H1 (cell line): ENCODE measurements around the gene CHD3. TPM values are rescaled to one million over a fixed set of nuclear protein-coding genes. Genes with fewer than 3 reads are reported as not detected.
A peak's percentile ranks its signal among the peaks of the same experiment; 100 is the strongest.

Experiments
- CTCF ChIA-PET: fragments of 300-600 bp; sonication (Branson Sonifier 250); formaldehyde crosslinking; loops from one replicate; lab custom pipeline; 2021; ENCODE audit not compliant: partially characterized antibody; lab: Charles Lee
- POLR2A ChIA-PET: fragments of 300-600 bp; sonication (Branson Sonifier 250); formaldehyde crosslinking; loops from one replicate; lab custom pipeline; 2021; ENCODE audit warnings: inconsistent platforms; ENCODE audit not compliant: partially characterized antibody; lab: Charles Lee
- DNase-seq, 2 experiments: peaks; one replicate each; pipeline versions ENCODE4 v3.0.0 to v3.0.0-alpha.2; 2010 to 2022; ENCODE audit warnings: low spot score in 2 of 2, low read depth in 1 of 2, mixed read lengths in 1 of 2
- FAIRE-seq: peaks from 2 replicates; lab custom pipeline; 2011; peaks lifted over from hg19 to GRCh38; lab: Jason Lieb, UNC
- H2AFZ ChIP-seq: 2 replicates; pipeline ENCODE4 v1.8.1; 2012; ENCODE audit warnings: low read length, inconsistent platforms
- H2AK5ac ChIP-seq: 2 replicates; pipeline ENCODE4 v1.6.1; 2013; ENCODE audit warnings: low read depth, low read length
- H2BK120ac ChIP-seq: replicated peaks from 2 replicates; pipeline ENCODE3; 2013; ENCODE audit warnings: low read depth, low read length, inconsistent platforms
- H2BK12ac ChIP-seq: 2 replicates; pipeline ENCODE4 v1.6.1; 2013; ENCODE audit warnings: low read depth, low read length
- H2BK15ac ChIP-seq: 2 replicates; pipeline ENCODE4 v1.6.1; 2013; ENCODE audit warnings: low read length
- H2BK20ac ChIP-seq: 2 replicates; pipeline ENCODE4 v1.6.1; 2013; ENCODE audit warnings: low read length
- H2BK5ac ChIP-seq: 2 replicates; pipeline ENCODE4 v1.6.1; 2013; ENCODE audit warnings: low read depth, low read length
- H3K14ac ChIP-seq: 2 replicates; pipeline ENCODE4 v1.6.1; 2013; ENCODE audit warnings: inconsistent platforms; ENCODE audit not compliant: insufficient read length
- H3K18ac ChIP-seq: 2 replicates; pipeline ENCODE4 v1.6.1; 2013; ENCODE audit warnings: low read length; ENCODE audit errors: extremely low read depth
- H3K23ac ChIP-seq: 2 replicates; pipeline ENCODE4 v1.6.1; 2013; ENCODE audit warnings: inconsistent platforms; ENCODE audit not compliant: insufficient read length
- H3K23me2 ChIP-seq: 2 replicates; pipeline ENCODE4 v1.6.1; 2013; ENCODE audit warnings: low read depth, low read length
- H3K27ac ChIP-seq: 2 replicates; pipeline ENCODE4 v1.6.1; 2011; ENCODE audit warnings: low read depth, low read length, inconsistent platforms
- H3K27me3 ChIP-seq, 4 experiments: replicated peaks in 1 of 4; 1 replicate in 1 of 4; 2 replicates in 3 of 4; pipeline versions ENCODE4 v1.6.1 to v1.8.1; 2011 to 2013; ENCODE audit warnings: low read length in 3 of 4, mild to moderate bottlenecking in 3 of 4, inconsistent platforms in 2 of 4, mixed read lengths in 2 of 4, moderate library complexity in 1 of 4; ENCODE audit not compliant: control insufficient read depth in 3 of 4, insufficient read depth in 3 of 4; ENCODE audit errors: extremely low read depth in 1 of 4
- H3K36me3 ChIP-seq, 4 experiments: 2 replicates each; pipeline versions ENCODE4 v1.6.1 to v1.8.1; 2011 to 2013; ENCODE audit warnings: mild to moderate bottlenecking in 4 of 4, low read length in 3 of 4, moderate library complexity in 2 of 4, control low read depth in 1 of 4, inconsistent platforms in 1 of 4; ENCODE audit not compliant: insufficient read depth in 4 of 4, control insufficient read depth in 2 of 4
- H3K4ac ChIP-seq: replicated peaks from 2 replicates; pipeline ENCODE3; 2013; ENCODE audit warnings: low read length, low read depth, mixed read lengths, inconsistent platforms; ENCODE audit not compliant: insufficient read length
- H3K4me1 ChIP-seq, 4 experiments: replicated peaks in 1 of 4; 1 replicate in 1 of 4; 2 replicates in 3 of 4; pipeline versions ENCODE4 v1.6.1 to v1.8.1; 2011 to 2013; ENCODE audit warnings: low read length in 3 of 4, inconsistent platforms in 2 of 4, mixed read lengths in 1 of 4; ENCODE audit not compliant: insufficient read depth in 4 of 4, control insufficient read depth in 3 of 4
- H3K4me2 ChIP-seq, 2 experiments: 2 replicates each; pipeline versions ENCODE4 v1.6.1 to v1.8.1; 2011 to 2013; ENCODE audit warnings: low read depth in 2 of 2, low read length in 2 of 2, control low read depth in 1 of 2, inconsistent platforms in 1 of 2, mild to moderate bottlenecking in 1 of 2; ENCODE audit not compliant: insufficient read depth in 1 of 2
- H3K4me3 ChIP-seq, 4 experiments: fragments of 200-600, 300-600 bp in 1 of 4; sonication (generic), shearing (Covaris generic), sonication (Bioruptor Twin) in 1 of 4; 2 replicates each; pipeline versions ENCODE4 v1.5.1 to v1.8.1; 2011 to 2016; ENCODE audit warnings: low read length in 4 of 4, low read depth in 3 of 4, control low read depth in 2 of 4, inconsistent platforms in 2 of 4, mild to moderate bottlenecking in 2 of 4, mixed read lengths in 1 of 4, moderate library complexity in 1 of 4; ENCODE audit not compliant: insufficient read depth in 2 of 4; ENCODE audit errors: extremely low read depth in 1 of 4
- H3K56ac ChIP-seq: replicated peaks from 2 replicates; pipeline ENCODE3; 2013; ENCODE audit warnings: low read depth, mild to moderate bottlenecking, mixed read lengths, low read length, inconsistent platforms; ENCODE audit not compliant: insufficient read length
- H3K79me1 ChIP-seq: 2 replicates; pipeline ENCODE4 v1.6.1; 2013; ENCODE audit warnings: low read depth, low read length, control low read depth
- H3K79me2 ChIP-seq, 2 experiments: 2 replicates each; pipeline versions ENCODE4 v1.6.1 to v1.8.1; 2012 to 2013; ENCODE audit warnings: low read length in 2 of 2, mild to moderate bottlenecking in 2 of 2, inconsistent platforms in 1 of 2; ENCODE audit not compliant: insufficient read depth in 2 of 2, control insufficient read depth in 1 of 2
- H3K9ac ChIP-seq, 4 experiments: replicated peaks in 1 of 4; 1 replicate in 1 of 4; 2 replicates in 3 of 4; pipeline versions ENCODE4 v1.6.1 to v1.8.1; 2011 to 2013; ENCODE audit warnings: low read depth in 3 of 4, low read length in 3 of 4, control low read depth in 2 of 4, mild to moderate bottlenecking in 2 of 4, moderate library complexity in 2 of 4, inconsistent platforms in 1 of 4; ENCODE audit errors: extremely low read depth in 1 of 4
- H3K9me3 ChIP-seq, 2 experiments: 2 replicates each; pipeline versions ENCODE4 v1.6.1 to v1.8.1; 2012 to 2013; ENCODE audit warnings: mild to moderate bottlenecking in 2 of 2, moderate library complexity in 2 of 2, control low read depth in 1 of 2, inconsistent platforms in 1 of 2, low read depth in 1 of 2, low read length in 1 of 2, mixed read lengths in 1 of 2; ENCODE audit not compliant: insufficient read depth in 2 of 2
- H4K20me1 ChIP-seq, 2 experiments: replicated peaks in 1 of 2; 2 replicates each; pipeline versions ENCODE3 to v1.8.1; 2011 to 2013; ENCODE audit warnings: inconsistent platforms in 2 of 2, low read length in 2 of 2, mild to moderate bottlenecking in 1 of 2; ENCODE audit not compliant: insufficient read depth in 2 of 2, control insufficient read depth in 1 of 2
- H4K5ac ChIP-seq: 2 replicates; pipeline ENCODE4 v1.6.1; 2013; ENCODE audit warnings: low read length, low read depth, mixed read lengths, inconsistent platforms; ENCODE audit not compliant: insufficient read length
- H4K8ac ChIP-seq: 2 replicates; pipeline ENCODE4 v1.8.0; 2013; ENCODE audit warnings: mild to moderate bottlenecking, moderate library complexity, low read length, inconsistent platforms; ENCODE audit not compliant: insufficient read depth; ENCODE audit errors: extremely low read depth
- H4K91ac ChIP-seq: replicated peaks from 2 replicates; pipeline ENCODE3; 2013; ENCODE audit warnings: low read length, mixed read lengths, inconsistent platforms; ENCODE audit not compliant: insufficient read length
- CHD2 ChIP-seq: IDR thresholded peaks from 2 replicates; pipeline ENCODE4 v1.6.1; 2012; ENCODE audit warnings: low read length, improper control_type of control experiment
- EGR1 ChIP-seq: IDR thresholded peaks from 2 replicates; pipeline ENCODE4 v1.6.1; 2011; ENCODE audit warnings: low read depth, low read length, borderline replicate concordance
- EZH2 ChIP-seq: fragments of 200-600 bp; sonication (generic); IDR thresholded peaks from 2 replicates; pipeline ENCODE4 v1.7.1; 2012; ENCODE audit warnings: low read depth, mild to moderate bottlenecking, moderate library complexity, low read length, inconsistent platforms; ENCODE audit not compliant: severe bottlenecking
- JUND ChIP-seq: IDR thresholded peaks from 2 replicates; pipeline ENCODE4 v1.6.1; 2011; ENCODE audit warnings: mild to moderate bottlenecking, improper control_type of control experiment, low read length
- KDM4A ChIP-seq: IDR thresholded peaks from one replicate; pipeline ENCODE4 v1.7.1; 2012; ENCODE audit warnings: low read depth, mild to moderate bottlenecking, moderate library complexity, low read length, inconsistent platforms; ENCODE audit not compliant: severe bottlenecking
- PHF8 ChIP-seq: fragments of 200-600 bp; sonication (generic); conservative IDR thresholded peaks from 2 replicates; pipeline ENCODE4 v1.7.1; 2012; ENCODE audit warnings: low read depth, mild to moderate bottlenecking, inconsistent platforms, low read length, moderate library complexity
- POLR2AphosphoS5 ChIP-seq: IDR thresholded peaks from 2 replicates; pipeline ENCODE4 v1.6.1; 2011; ENCODE audit warnings: low read depth, low read length
- RAD21 ChIP-seq, 2 experiments: IDR thresholded peaks in 1 of 2; conservative IDR thresholded peaks in 1 of 2; 2 replicates each; pipeline ENCODE4 v1.6.1; 2011; ENCODE audit warnings: low read depth in 2 of 2, low read length in 2 of 2, improper control_type of control experiment in 1 of 2, inconsistent platforms in 1 of 2, mild to moderate bottlenecking in 1 of 2, moderate library complexity in 1 of 2
- RFX5 ChIP-seq: IDR thresholded peaks from 2 replicates; pipeline ENCODE4 v1.6.1; 2011; ENCODE audit warnings: low read depth, low read length, improper control_type of control experiment, borderline replicate concordance
- WGBS, 2 experiments: shearing (Covaris generic) in 1 of 2; methylation state at CpG; one replicate each; pipeline versions ENCODE4 v1.1.6 to v1.1.7; 2013 to 2015; ENCODE audit warnings: low lambda C conversion rate in 2 of 2, mixed read lengths in 2 of 2, inconsistent platforms in 1 of 2, low coverage in 1 of 2, missing lambda C conversion rate in 1 of 2; ENCODE audit not compliant: insufficient replicate concordance in 2 of 2, insufficient coverage in 1 of 2, insufficient read length in 1 of 2; ENCODE audit errors: extremely low coverage in 1 of 2, missing lambda C conversion rate in 1 of 2; 5-methylcytosine and 5-hydroxymethylcytosine counted together
- polyA plus RNA-seq, 7 experiments: library from polyadenylated mRNA; depleted of rRNA in 3 of 7; stranded (reverse) in 5 of 7; unstranded in 2 of 7; fragments of >200 nt in 5 of 7; fragments of 200-250 nt in 2 of 7; gene quantifications; 1 replicate in 5 of 7; 2 replicates in 1 of 7; 4 replicates in 1 of 7; pipeline versions ENCODE4 v1.2.1 to v1.2.3, GENCODE V29; 2011 to 2013; ENCODE audit warnings: missing spikeins in 2 of 7, mixed read lengths in 2 of 7
- total RNA-seq: library from RNA; stranded (reverse); fragmentation: NEBNext Ultra II Directional; extraction: Animal tissue kit (Norgen Biotek cat#: 25700); gene quantifications from 2 replicates; pipeline ENCODE4 v1.2.1, GENCODE V29; 2021

CHD3 gene
- total and polyA plus RNA-seq, 2 of the 8 experiments (the other 6 are each of a cell fraction or from before 2014, with no cell fraction given): 12.3 to 12.9 TPM

GRCh38 chr17:7854078-7854777 is 34.4 kb upstream of the CHD3 start:
- H3K36me3 ChIP-seq: peaks cover 0 to 4% (median 0%) of the 10 kb centered on the region in 4 experiments; a peak in 3 of 8 replicates
- H3K23ac ChIP-seq: no peak overlapping the region
- no peak overlapping the region for H3K56ac ChIP-seq
- H2BK15ac ChIP-seq: no peak overlapping the region
- peak in 1 of 2 experiments; percentile 52 for DNase-seq
- FAIRE-seq: no peak
- no peaks in the 10 kb centered on the region for H3K79me1 ChIP-seq
- no peak overlapping the region for H2BK120ac ChIP-seq
- no peak overlapping the region for H3K9ac ChIP-seq
- no peak overlapping the region for H2AFZ ChIP-seq
- H2BK12ac ChIP-seq: no peak overlapping the region
- H2AK5ac ChIP-seq: no peak overlapping the region
- ChIA-PET CTCF (no interaction called here), POLR2A (interaction anchor here (2.2 kb wide), 1 partner anchor 11 kb away, joined by 18 read pairs; no protein-coding TSS in a partner anchor)
- peak overlapping the region; percentile 5; the same call in 1 of the 2 replicates for H4K8ac ChIP-seq
- peaks cover 32 to 53% (median 49%) of the 10 kb centered on the region in 4 experiments for H3K27me3 ChIP-seq
- H2BK20ac ChIP-seq: no peak overlapping the region
- no peak overlapping the region for H4K5ac ChIP-seq
- H3K9me3 ChIP-seq: no peaks in the 10 kb centered on the region
- H3K4me3 ChIP-seq: peak overlapping the region; percentile 22 to 84 (median 34); a peak in 5 of 8 replicates
- H3K18ac ChIP-seq: 0 out of 2 replicates have a peak overlapping the region, but pooled peaks have one; percentile 48
- peaks cover 26% of the 10 kb centered on the region for H3K23me2 ChIP-seq
- no peak overlapping the region for H4K91ac ChIP-seq
- no peak overlapping the region for H3K14ac ChIP-seq
- no peak overlapping the region for H3K4ac ChIP-seq
- peaks cover 0 to 5% of the 10 kb centered on the region in 2 experiments; a peak in 1 of 4 replicates for H3K79me2 ChIP-seq
- H2BK5ac ChIP-seq: no peak overlapping the region
- 3% methylated on average over 16 of the region's 31 CpGs; no CpG with 5 or more reads in 1 of the 2 experiments for WGBS, 2 experiments
- H3K27ac ChIP-seq: no peak overlapping the region
- H3K4me1 ChIP-seq: peaks cover 0 to 40% (median 33%) of the 10 kb centered on the region in 4 experiments; a peak in 6 of 7 replicates
- H3K4me2 ChIP-seq: peak overlapping the region; percentile 74 to 97
- peaks cover 0 to 23% of the 10 kb centered on the region in 2 experiments for H4K20me1 ChIP-seq
- no peak for TF ChIP-seq EGR1
- no peak for TF ChIP-seq KDM4A
- no peak for TF ChIP-seq PHF8
- no peak for TF ChIP-seq POLR2AphosphoS5
- TF ChIP-seq CHD2: no peak
- TF ChIP-seq JUND: no peak
- no peak for TF ChIP-seq RAD21 (IDR thresholded peaks at IDR 0.05 in 1 of 2, conservative IDR thresholded peaks at IDR 0.05 in 1 of 2; ENCODE audit: low read depth in 2 of 2, low read length in 2 of 2)
- no peak for TF ChIP-seq EZH2
- no peak for TF ChIP-seq RFX5
